ENCODE results near the gene CHFR. TPM values are rescaled to one million over a fixed set of nuclear protein-coding genes. Genes with fewer than 3 reads are reported as not detected.

Gene CHFR
- total and polyA plus RNA-seq, 2 of the 4 experiments (the other 2 are of a cell fraction), result 13.4 to 35.3 TPM

- H3K9me3 ChIP-seq (ENCODE audit: control insufficient read depth, insufficient read depth, low read length), result peaks cover 14% of the 10 kb centered on the region
- no peak overlapping the region for H4K8ac ChIP-seq (ENCODE audit: low read depth in 2 of 2, low read length in 2 of 2)
- WGBS, 2 experiments (ENCODE audit: extremely low coverage in 2 of 2, insufficient read length in 1 of 2), result 19% methylated on average over 12 of the region's 30 CpGs; no CpG with 5 or more reads in 1 of the 2 experiments
- no peak overlapping the region for H3K9ac ChIP-seq (ENCODE audit: low read depth, low read length)
- intact Hi-C loops (cut with micrococcal nuclease) (no loop called here), dilution Hi-C loops (cut with HindIII; ENCODE audit: low sequenced_read_pairs, unreplicated experiment) (no loop called here), in situ Hi-C loops (cut with MboI; ENCODE audit: low sequenced_read_pairs) (no loop called here)
- ATAC-seq (ENCODE audit: low read depth), result no peak
- H3K27ac ChIP-seq (ENCODE audit: insufficient read depth, low read length), result no peak overlapping the region
- ChIA-PET POLR2A (ENCODE audit: unreplicated experiment) (no interaction called here), CTCF (no interaction called here)
- no peaks in the 10 kb centered on the region for H3K4me1 ChIP-seq (ENCODE audit: control insufficient read depth, insufficient read depth, low read length)
- H2AK9ac ChIP-seq (replicated peaks; ENCODE audit: low read depth, low read length, poor library complexity), result no peak overlapping the region
- no peak overlapping the region for H4K5ac ChIP-seq (ENCODE audit: low read depth, low read length)
- no peak overlapping the region for H3K4ac ChIP-seq (ENCODE audit: low read depth, low read length)
- H3K27me3 ChIP-seq (ENCODE audit: control insufficient read depth, insufficient read depth, low read length), result no peaks in the 10 kb centered on the region
- H2AK5ac ChIP-seq (ENCODE audit: low read depth, low read length), result no peak overlapping the region
- no peak overlapping the region for H3K4me2 ChIP-seq (ENCODE audit: low read depth, low read length)
- H2AFZ ChIP-seq (replicated peaks; ENCODE audit: low read length, poor library complexity), result peak overlapping the region; percentile 67
- peak; percentile 49 for TF ChIP-seq CTCF (conservative IDR thresholded peaks at IDR 0.05; ENCODE audit: low read depth, low read length)
- TF ChIP-seq CEBPB (IDR thresholded peaks at IDR 0.05; ENCODE audit: low read depth, low read length), result no peak
- peak; percentile 35; the same call in 1 of the 2 replicates for TF ChIP-seq RAD21 (IDR thresholded peaks at IDR 0.05; ENCODE audit: low read length)
- TF ChIP-seq RFX5 (IDR thresholded peaks at IDR 0.05; ENCODE audit: low read depth, low read length), result no peak
- no peak for TF ChIP-seq ELK1 (IDR thresholded peaks at IDR 0.05; ENCODE audit: borderline replicate concordance, low read depth, low read length)
- no peak overlapping the region for H3K18ac ChIP-seq (ENCODE audit: low read depth, low read length)
- H3K9me1 ChIP-seq (ENCODE audit: insufficient read depth, low read length), result no peaks in the 10 kb centered on the region
- no peak overlapping the region for H2BK120ac ChIP-seq (ENCODE audit: low read depth, low read length)
- H3K36me3 ChIP-seq (ENCODE audit: control insufficient read depth, insufficient read depth, low read length), result no peaks in the 10 kb centered on the region
- no peak overlapping the region for H3K56ac ChIP-seq (ENCODE audit: extremely low read depth, insufficient read depth, low read length)
- no peak overlapping the region for H3K23ac ChIP-seq (ENCODE audit: low read depth, low read length)
- no peak for DNase-seq
- no TSS peak for BruUV-seq (replicated peaks)
- no peaks in the 10 kb centered on the region for H3K79me1 ChIP-seq (ENCODE audit: low read depth in 1 of 2, low read length in 2 of 2)
- no peak overlapping the region for H2BK20ac ChIP-seq (ENCODE audit: low read depth, low read length)
- no peaks in the 10 kb centered on the region for H4K20me1 ChIP-seq (ENCODE audit: insufficient read depth, low read length)
- H3K14ac ChIP-seq (replicated peaks; ENCODE audit: low read depth, low read length), result no peak overlapping the region
- H2BK5ac ChIP-seq (ENCODE audit: low read depth, low read length, poor library complexity, severe bottlenecking), result no peak overlapping the region
- no peak overlapping the region for H4K91ac ChIP-seq (ENCODE audit: insufficient read depth, low read depth, low read length)
- no peak overlapping the region for H2BK15ac ChIP-seq (ENCODE audit: low read depth, low read length)
- H3K4me3 ChIP-seq (ENCODE audit: insufficient read depth, low read depth, low read length), result no peak overlapping the region
Measured at GRCh38 chr12:132904718-132905328, 17.4 kb upstream of the CHFR start.
